Thyroid gland (tissue), 4 donors: ENCODE results near the gene MROH2A.

Experiments used
- POLR2A ChIP-seq, 2 donors: fragments of 450-650 bp; IDR thresholded peaks; one replicate each; pipeline ENCODE4 v1.6.1; 2017; ENCODE audit warnings: antibody characterized with exemption in 2 of 2, mild to moderate bottlenecking in 2 of 2, moderate library complexity in 1 of 2
- TF ChIP-seq, protein P1 (sequence below), 6 experiments: fragments of 200-600 bp in 3 of 6; fragments of 450-650 bp in 3 of 6; sonication (generic) in 3 of 6; IDR thresholded peaks; one replicate each; pipeline ENCODE4 v1.5.1; 2016 to 2019; ENCODE audit warnings: antibody characterized with exemption in 6 of 6, mild to moderate bottlenecking in 2 of 6, inconsistent platforms in 1 of 6, moderate library complexity in 1 of 6

DNA sequence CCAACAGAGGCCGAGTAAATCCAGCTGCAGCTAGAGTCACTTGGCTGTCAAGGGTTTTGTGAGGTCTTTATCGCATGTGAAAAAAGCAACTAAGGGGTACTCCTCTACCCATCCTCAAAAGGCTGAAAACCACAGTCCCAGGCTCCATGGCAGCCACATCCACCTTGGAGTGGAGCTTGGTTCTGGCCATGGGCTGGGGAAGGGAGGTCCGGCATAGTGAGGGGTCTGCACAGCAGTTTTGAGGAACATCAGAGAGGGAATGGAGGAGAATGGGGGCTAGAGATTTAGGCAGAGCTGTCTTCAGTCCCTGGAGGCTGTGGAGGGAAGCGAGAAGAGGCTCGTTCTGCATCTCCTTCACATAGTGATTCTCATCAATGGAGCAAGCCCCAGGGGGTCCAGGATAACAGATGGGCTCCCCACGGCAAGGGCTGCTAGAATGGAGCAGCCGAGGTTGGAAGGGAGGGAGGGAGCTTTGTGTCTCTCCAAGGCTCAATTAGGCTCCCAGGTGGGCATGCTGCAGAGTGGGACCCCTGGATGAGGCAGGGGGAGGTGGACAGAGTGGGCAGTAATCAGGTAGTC lies 21.0 kb downstream of the MROH2A start:
- TF ChIP-seq, protein P1, sequence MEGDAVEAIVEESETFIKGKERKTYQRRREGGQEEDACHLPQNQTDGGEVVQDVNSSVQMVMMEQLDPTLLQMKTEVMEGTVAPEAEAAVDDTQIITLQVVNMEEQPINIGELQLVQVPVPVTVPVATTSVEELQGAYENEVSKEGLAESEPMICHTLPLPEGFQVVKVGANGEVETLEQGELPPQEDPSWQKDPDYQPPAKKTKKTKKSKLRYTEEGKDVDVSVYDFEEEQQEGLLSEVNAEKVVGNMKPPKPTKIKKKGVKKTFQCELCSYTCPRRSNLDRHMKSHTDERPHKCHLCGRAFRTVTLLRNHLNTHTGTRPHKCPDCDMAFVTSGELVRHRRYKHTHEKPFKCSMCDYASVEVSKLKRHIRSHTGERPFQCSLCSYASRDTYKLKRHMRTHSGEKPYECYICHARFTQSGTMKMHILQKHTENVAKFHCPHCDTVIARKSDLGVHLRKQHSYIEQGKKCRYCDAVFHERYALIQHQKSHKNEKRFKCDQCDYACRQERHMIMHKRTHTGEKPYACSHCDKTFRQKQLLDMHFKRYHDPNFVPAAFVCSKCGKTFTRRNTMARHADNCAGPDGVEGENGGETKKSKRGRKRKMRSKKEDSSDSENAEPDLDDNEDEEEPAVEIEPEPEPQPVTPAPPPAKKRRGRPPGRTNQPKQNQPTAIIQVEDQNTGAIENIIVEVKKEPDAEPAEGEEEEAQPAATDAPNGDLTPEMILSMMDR (IDR thresholded peaks at IDR 0.05) = no peak
- TF ChIP-seq POLR2A (IDR thresholded peaks at IDR 0.05) = no peak
